H1 (cell line): Measurements from ENCODE around the gene DCAF6. TPM values are rescaled to one million over a fixed set of nuclear protein-coding genes. Genes with fewer than 3 reads are reported as not detected.

Source experiments
- CTCF ChIA-PET: fragments of 300-600 bp; sonication (Branson Sonifier 250); formaldehyde crosslinking; loops from one replicate; lab custom pipeline; 2021; ENCODE audit not compliant: partially characterized antibody; lab: Charles Lee
- POLR2A ChIA-PET: fragments of 300-600 bp; sonication (Branson Sonifier 250); formaldehyde crosslinking; loops from one replicate; lab custom pipeline; 2021; ENCODE audit warnings: inconsistent platforms; ENCODE audit not compliant: partially characterized antibody; lab: Charles Lee
- DNase-seq, 2 experiments: peaks; one replicate each; pipeline versions ENCODE4 v3.0.0 to v3.0.0-alpha.2; 2010 to 2022; ENCODE audit warnings: low spot score in 2 of 2, low read depth in 1 of 2, mixed read lengths in 1 of 2
- FAIRE-seq: peaks from 2 replicates; lab custom pipeline; 2011; peaks lifted over from hg19 to GRCh38; lab: Jason Lieb, UNC
- H2AFZ ChIP-seq: 2 replicates; pipeline ENCODE4 v1.8.1; 2012; ENCODE audit warnings: low read length, inconsistent platforms
- H2AK5ac ChIP-seq: 2 replicates; pipeline ENCODE4 v1.6.1; 2013; ENCODE audit warnings: low read depth, low read length
- H2BK120ac ChIP-seq: replicated peaks from 2 replicates; pipeline ENCODE3; 2013; ENCODE audit warnings: low read depth, low read length, inconsistent platforms
- H2BK12ac ChIP-seq: 2 replicates; pipeline ENCODE4 v1.6.1; 2013; ENCODE audit warnings: low read depth, low read length
- H2BK15ac ChIP-seq: 2 replicates; pipeline ENCODE4 v1.6.1; 2013; ENCODE audit warnings: low read length
- H2BK20ac ChIP-seq: 2 replicates; pipeline ENCODE4 v1.6.1; 2013; ENCODE audit warnings: low read length
- H2BK5ac ChIP-seq: 2 replicates; pipeline ENCODE4 v1.6.1; 2013; ENCODE audit warnings: low read depth, low read length
- H3K14ac ChIP-seq: 2 replicates; pipeline ENCODE4 v1.6.1; 2013; ENCODE audit warnings: inconsistent platforms; ENCODE audit not compliant: insufficient read length
- H3K18ac ChIP-seq: 2 replicates; pipeline ENCODE4 v1.6.1; 2013; ENCODE audit warnings: low read length; ENCODE audit errors: extremely low read depth
- H3K23ac ChIP-seq: 2 replicates; pipeline ENCODE4 v1.6.1; 2013; ENCODE audit warnings: inconsistent platforms; ENCODE audit not compliant: insufficient read length
- H3K23me2 ChIP-seq: 2 replicates; pipeline ENCODE4 v1.6.1; 2013; ENCODE audit warnings: low read depth, low read length
- H3K27ac ChIP-seq: 2 replicates; pipeline ENCODE4 v1.6.1; 2011; ENCODE audit warnings: low read depth, low read length, inconsistent platforms
- H3K27me3 ChIP-seq, 4 experiments: replicated peaks in 1 of 4; 1 replicate in 1 of 4; 2 replicates in 3 of 4; pipeline versions ENCODE4 v1.6.1 to v1.8.1; 2011 to 2013; ENCODE audit warnings: low read length in 3 of 4, mild to moderate bottlenecking in 3 of 4, inconsistent platforms in 2 of 4, mixed read lengths in 2 of 4, moderate library complexity in 1 of 4; ENCODE audit not compliant: control insufficient read depth in 3 of 4, insufficient read depth in 3 of 4; ENCODE audit errors: extremely low read depth in 1 of 4
- H3K36me3 ChIP-seq, 4 experiments: 2 replicates each; pipeline versions ENCODE4 v1.6.1 to v1.8.1; 2011 to 2013; ENCODE audit warnings: mild to moderate bottlenecking in 4 of 4, low read length in 3 of 4, moderate library complexity in 2 of 4, control low read depth in 1 of 4, inconsistent platforms in 1 of 4; ENCODE audit not compliant: insufficient read depth in 4 of 4, control insufficient read depth in 2 of 4
- H3K4ac ChIP-seq: replicated peaks from 2 replicates; pipeline ENCODE3; 2013; ENCODE audit warnings: low read length, low read depth, mixed read lengths, inconsistent platforms; ENCODE audit not compliant: insufficient read length
- H3K4me1 ChIP-seq, 4 experiments: replicated peaks in 1 of 4; 1 replicate in 1 of 4; 2 replicates in 3 of 4; pipeline versions ENCODE4 v1.6.1 to v1.8.1; 2011 to 2013; ENCODE audit warnings: low read length in 3 of 4, inconsistent platforms in 2 of 4, mixed read lengths in 1 of 4; ENCODE audit not compliant: insufficient read depth in 4 of 4, control insufficient read depth in 3 of 4
- H3K4me2 ChIP-seq, 2 experiments: 2 replicates each; pipeline versions ENCODE4 v1.6.1 to v1.8.1; 2011 to 2013; ENCODE audit warnings: low read depth in 2 of 2, low read length in 2 of 2, control low read depth in 1 of 2, inconsistent platforms in 1 of 2, mild to moderate bottlenecking in 1 of 2; ENCODE audit not compliant: insufficient read depth in 1 of 2
- H3K4me3 ChIP-seq, 4 experiments: fragments of 200-600, 300-600 bp in 1 of 4; sonication (generic), shearing (Covaris generic), sonication (Bioruptor Twin) in 1 of 4; 2 replicates each; pipeline versions ENCODE4 v1.5.1 to v1.8.1; 2011 to 2016; ENCODE audit warnings: low read length in 4 of 4, low read depth in 3 of 4, control low read depth in 2 of 4, inconsistent platforms in 2 of 4, mild to moderate bottlenecking in 2 of 4, mixed read lengths in 1 of 4, moderate library complexity in 1 of 4; ENCODE audit not compliant: insufficient read depth in 2 of 4; ENCODE audit errors: extremely low read depth in 1 of 4
- H3K56ac ChIP-seq: replicated peaks from 2 replicates; pipeline ENCODE3; 2013; ENCODE audit warnings: low read depth, mild to moderate bottlenecking, mixed read lengths, low read length, inconsistent platforms; ENCODE audit not compliant: insufficient read length
- H3K79me1 ChIP-seq: 2 replicates; pipeline ENCODE4 v1.6.1; 2013; ENCODE audit warnings: low read depth, low read length, control low read depth
- H3K79me2 ChIP-seq, 2 experiments: 2 replicates each; pipeline versions ENCODE4 v1.6.1 to v1.8.1; 2012 to 2013; ENCODE audit warnings: low read length in 2 of 2, mild to moderate bottlenecking in 2 of 2, inconsistent platforms in 1 of 2; ENCODE audit not compliant: insufficient read depth in 2 of 2, control insufficient read depth in 1 of 2
- H3K9ac ChIP-seq, 4 experiments: replicated peaks in 1 of 4; 1 replicate in 1 of 4; 2 replicates in 3 of 4; pipeline versions ENCODE4 v1.6.1 to v1.8.1; 2011 to 2013; ENCODE audit warnings: low read depth in 3 of 4, low read length in 3 of 4, control low read depth in 2 of 4, mild to moderate bottlenecking in 2 of 4, moderate library complexity in 2 of 4, inconsistent platforms in 1 of 4; ENCODE audit errors: extremely low read depth in 1 of 4
- H3K9me3 ChIP-seq, 2 experiments: 2 replicates each; pipeline versions ENCODE4 v1.6.1 to v1.8.1; 2012 to 2013; ENCODE audit warnings: mild to moderate bottlenecking in 2 of 2, moderate library complexity in 2 of 2, control low read depth in 1 of 2, inconsistent platforms in 1 of 2, low read depth in 1 of 2, low read length in 1 of 2, mixed read lengths in 1 of 2; ENCODE audit not compliant: insufficient read depth in 2 of 2
- H4K20me1 ChIP-seq, 2 experiments: replicated peaks in 1 of 2; 2 replicates each; pipeline versions ENCODE3 to v1.8.1; 2011 to 2013; ENCODE audit warnings: inconsistent platforms in 2 of 2, low read length in 2 of 2, mild to moderate bottlenecking in 1 of 2; ENCODE audit not compliant: insufficient read depth in 2 of 2, control insufficient read depth in 1 of 2
- H4K5ac ChIP-seq: 2 replicates; pipeline ENCODE4 v1.6.1; 2013; ENCODE audit warnings: low read length, low read depth, mixed read lengths, inconsistent platforms; ENCODE audit not compliant: insufficient read length
- H4K8ac ChIP-seq: 2 replicates; pipeline ENCODE4 v1.8.0; 2013; ENCODE audit warnings: mild to moderate bottlenecking, moderate library complexity, low read length, inconsistent platforms; ENCODE audit not compliant: insufficient read depth; ENCODE audit errors: extremely low read depth
- H4K91ac ChIP-seq: replicated peaks from 2 replicates; pipeline ENCODE3; 2013; ENCODE audit warnings: low read length, mixed read lengths, inconsistent platforms; ENCODE audit not compliant: insufficient read length
- BCL11A ChIP-seq, 2 experiments: IDR thresholded peaks; one replicate each; pipeline ENCODE4 v1.6.1; 2011; ENCODE audit warnings: low read depth in 2 of 2, low read length in 2 of 2, mild to moderate bottlenecking in 2 of 2
- EP300 ChIP-seq, 2 experiments: IDR thresholded peaks; 1 replicate in 1 of 2; 2 replicates in 1 of 2; pipeline ENCODE4 v1.6.1; 2011 to 2012; ENCODE audit warnings: low read depth in 2 of 2, low read length in 2 of 2, mild to moderate bottlenecking in 2 of 2, borderline replicate concordance in 1 of 2, inconsistent platforms in 1 of 2, moderate library complexity in 1 of 2
- HDAC6 ChIP-seq: IDR thresholded peaks from one replicate; pipeline ENCODE4 v1.7.1; 2012; ENCODE audit warnings: low read depth, mild to moderate bottlenecking, inconsistent platforms, low read length, moderate library complexity
- MAFK ChIP-seq: IDR thresholded peaks from 2 replicates; pipeline ENCODE4 v1.6.1; 2012; ENCODE audit warnings: low read depth, mild to moderate bottlenecking, improper control_type of control experiment, low read length
- PHF8 ChIP-seq: fragments of 200-600 bp; sonication (generic); conservative IDR thresholded peaks from 2 replicates; pipeline ENCODE4 v1.7.1; 2012; ENCODE audit warnings: low read depth, mild to moderate bottlenecking, inconsistent platforms, low read length, moderate library complexity
- POLR2A ChIP-seq, 2 experiments: IDR thresholded peaks; 1 replicate in 1 of 2; 2 replicates in 1 of 2; pipeline ENCODE4 v1.6.1; 2011; ENCODE audit warnings: low read depth in 2 of 2, low read length in 2 of 2, mild to moderate bottlenecking in 2 of 2; ENCODE audit errors: control extremely low read depth in 1 of 2
- SIRT6 ChIP-seq: IDR thresholded peaks from one replicate; pipeline ENCODE4 v1.7.1; 2012; ENCODE audit warnings: low read length, inconsistent platforms
- SIX5 ChIP-seq: IDR thresholded peaks from 2 replicates; pipeline ENCODE4 v1.6.1; 2011; ENCODE audit warnings: mild to moderate bottlenecking, low read depth, low read length
- USF2 ChIP-seq: IDR thresholded peaks from 2 replicates; pipeline ENCODE4 v1.6.1; 2011; ENCODE audit warnings: low read length, improper control_type of control experiment
- WGBS, 2 experiments: shearing (Covaris generic) in 1 of 2; methylation state at CpG; one replicate each; pipeline versions ENCODE4 v1.1.6 to v1.1.7; 2013 to 2015; ENCODE audit warnings: low lambda C conversion rate in 2 of 2, mixed read lengths in 2 of 2, inconsistent platforms in 1 of 2, low coverage in 1 of 2, missing lambda C conversion rate in 1 of 2; ENCODE audit not compliant: insufficient replicate concordance in 2 of 2, insufficient coverage in 1 of 2, insufficient read length in 1 of 2; ENCODE audit errors: extremely low coverage in 1 of 2, missing lambda C conversion rate in 1 of 2; 5-methylcytosine and 5-hydroxymethylcytosine counted together
- polyA plus RNA-seq, 7 experiments: library from polyadenylated mRNA; depleted of rRNA in 3 of 7; stranded (reverse) in 5 of 7; unstranded in 2 of 7; fragments of >200 nt in 5 of 7; fragments of 200-250 nt in 2 of 7; gene quantifications; 1 replicate in 5 of 7; 2 replicates in 1 of 7; 4 replicates in 1 of 7; pipeline versions ENCODE4 v1.2.1 to v1.2.3, GENCODE V29; 2011 to 2013; ENCODE audit warnings: missing spikeins in 2 of 7, mixed read lengths in 2 of 7
- total RNA-seq: library from RNA; stranded (reverse); fragmentation: NEBNext Ultra II Directional; extraction: Animal tissue kit (Norgen Biotek cat#: 25700); gene quantifications from 2 replicates; pipeline ENCODE4 v1.2.1, GENCODE V29; 2021

Gene DCAF6
- total and polyA plus RNA-seq, 2 of the 8 experiments (the other 6 are each of a cell fraction or from before 2014, with no cell fraction given) = 12.3 to 17.4 TPM

DNA sequence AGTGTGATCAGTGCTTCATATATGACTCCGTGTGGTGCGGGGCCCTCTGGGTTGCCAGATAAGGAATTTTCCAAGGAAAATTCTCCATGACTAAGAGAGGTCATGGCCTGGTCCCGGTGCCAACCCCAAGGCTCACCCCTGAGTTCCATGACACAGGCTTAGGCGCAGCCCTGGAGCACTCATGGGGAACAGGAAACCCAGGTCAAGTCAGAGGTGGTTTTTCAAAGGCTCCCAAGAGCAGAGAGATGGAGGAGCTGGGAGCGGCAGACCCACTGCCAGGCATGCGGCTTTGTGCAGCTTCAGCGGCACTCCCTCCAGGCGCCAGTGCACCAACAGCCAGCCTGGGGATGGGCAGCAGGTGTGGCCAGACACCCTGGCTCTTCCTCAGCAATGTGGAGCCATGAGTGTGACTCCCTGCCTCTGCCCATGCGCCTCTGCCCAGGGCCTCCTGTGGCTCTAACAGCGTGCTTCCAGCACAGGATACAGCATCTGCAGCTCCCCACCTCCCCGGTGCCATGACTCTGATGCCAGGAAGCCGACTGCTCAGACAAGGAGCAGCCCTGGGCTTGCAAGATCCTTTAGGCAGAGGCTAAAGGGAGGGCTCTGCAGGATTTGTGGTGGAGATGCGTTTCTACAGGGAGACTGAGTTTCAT lies 153.0 kb downstream of the DCAF6 start:
- Histone ChIP-seq H2BK12ac (no peak overlapping the region), H3K4ac (no peak overlapping the region), H3K9me3 (no peaks in the 10 kb centered on the region), H2BK120ac (no peak overlapping the region), H3K4me2 (no peak overlapping the region), H2AFZ (no peak overlapping the region), H3K14ac (no peak overlapping the region), H3K18ac (no peak overlapping the region), H4K8ac (no peak overlapping the region), H4K5ac (no peak overlapping the region), H3K27me3 (no peaks in the 10 kb centered on the region), H4K91ac (no peak overlapping the region), H3K79me1 (no peaks in the 10 kb centered on the region), H3K27ac (no peak overlapping the region), H3K79me2 (no peaks in the 10 kb centered on the region), H3K23me2 (no peaks in the 10 kb centered on the region), H2BK15ac (no peak overlapping the region), H4K20me1 (peaks cover 0 to 3% of the 10 kb centered on the region in 2 experiments), H2AK5ac (no peak overlapping the region), H3K4me1 (peaks cover 0 to 3% (median 0%) of the 10 kb centered on the region in 4 experiments; a peak in 1 of 7 replicates), H2BK20ac (no peak overlapping the region), H3K36me3 (peaks cover 0 to 2% (median 0%) of the 10 kb centered on the region in 4 experiments; a peak in 1 of 8 replicates), H3K4me3 (no peak overlapping the region), H3K56ac (no peak overlapping the region), H3K23ac (no peak overlapping the region), H3K9ac (no peak overlapping the region), H2BK5ac (no peak overlapping the region)
- 88% methylated on average over 13 of the region's 13 CpGs; no CpG with 5 or more reads in 1 of the 2 experiments for WGBS, 2 experiments
- no peak for FAIRE-seq
- no peak for DNase-seq
- TF ChIP-seq EP300 (IDR thresholded peaks at IDR 0.05; ENCODE audit: borderline replicate concordance in 1 of 2, low read depth in 2 of 2, low read length in 2 of 2) (no peak), USF2 (no peak), POLR2A (IDR thresholded peaks at IDR 0.05; ENCODE audit: control extremely low read depth in 1 of 2, low read depth in 2 of 2, low read length in 2 of 2) (no peak), SIRT6 (no peak), MAFK (no peak), HDAC6 (no peak), BCL11A (IDR thresholded peaks at IDR 0.05; ENCODE audit: low read depth in 2 of 2, low read length in 2 of 2) (no peak), SIX5 (no peak), PHF8 (no peak)
- POLR2A ChIA-PET = interaction anchor here (0.6 to 1.8 kb wide), 2 partner anchors 9 to 20 kb away, joined by 3 read pairs; no protein-coding TSS in a partner anchor
- CTCF ChIA-PET = no interaction called here
